GM12865 (cell line): ENCODE measurements around the gene GHRH.

Source experiments
- DNase-seq: peaks from one replicate; pipeline ENCODE4 v3.0.0; 2010; ENCODE audit warnings: low read depth
- H3K4me3 ChIP-seq: 2 replicates; pipeline ENCODE4 v1.5.1; 2011; ENCODE audit warnings: mild to moderate bottlenecking, low read depth, low read length, control low read depth
- CTCF ChIP-seq: IDR thresholded peaks from 2 replicates; pipeline ENCODE4 v1.5.1; 2011; ENCODE audit warnings: low read length, control low read depth, low read depth, inconsistent platforms; ENCODE audit not compliant: insufficient read depth; ENCODE audit errors: missing control alignments

The GHRH gene

GRCh38 chr20:37202267-37202943 lies 59.2 kb downstream of the GHRH start:
- no peak overlapping the region for H3K4me3 ChIP-seq
- peak; percentile 36 for DNase-seq
- peak; percentile 65 for TF ChIP-seq CTCF

- DNase-seq = no peak
- no peak overlapping the region for H3K4me3 ChIP-seq
- TF ChIP-seq CTCF = no peak
These were observed 59.8 kb downstream of the GHRH start for GRCh38 chr20:37201827-37202162.
